ENCODE measurements around the gene KIF26B.

DNA sequence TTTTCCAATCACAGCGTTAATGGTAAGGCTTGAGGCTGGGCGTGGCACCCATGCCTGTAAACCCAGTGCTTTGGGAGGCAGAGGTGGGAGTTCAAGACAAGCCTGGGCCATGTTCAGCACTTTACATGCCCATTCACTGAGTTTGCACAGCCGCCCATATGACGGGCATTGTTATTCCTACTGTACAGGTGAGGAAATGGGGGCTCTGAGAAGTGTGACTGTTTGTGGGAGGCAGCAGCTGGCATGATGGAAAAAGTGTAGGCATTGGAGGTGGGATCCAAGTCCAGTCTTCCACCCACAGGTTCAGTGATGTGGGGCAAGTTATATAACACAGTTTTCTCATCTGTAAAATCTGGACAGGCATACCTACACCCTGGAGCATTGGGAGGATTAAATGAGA is 445.9 kb downstream of the KIF26B start:
- TF ChIP-seq, protein P1, sequence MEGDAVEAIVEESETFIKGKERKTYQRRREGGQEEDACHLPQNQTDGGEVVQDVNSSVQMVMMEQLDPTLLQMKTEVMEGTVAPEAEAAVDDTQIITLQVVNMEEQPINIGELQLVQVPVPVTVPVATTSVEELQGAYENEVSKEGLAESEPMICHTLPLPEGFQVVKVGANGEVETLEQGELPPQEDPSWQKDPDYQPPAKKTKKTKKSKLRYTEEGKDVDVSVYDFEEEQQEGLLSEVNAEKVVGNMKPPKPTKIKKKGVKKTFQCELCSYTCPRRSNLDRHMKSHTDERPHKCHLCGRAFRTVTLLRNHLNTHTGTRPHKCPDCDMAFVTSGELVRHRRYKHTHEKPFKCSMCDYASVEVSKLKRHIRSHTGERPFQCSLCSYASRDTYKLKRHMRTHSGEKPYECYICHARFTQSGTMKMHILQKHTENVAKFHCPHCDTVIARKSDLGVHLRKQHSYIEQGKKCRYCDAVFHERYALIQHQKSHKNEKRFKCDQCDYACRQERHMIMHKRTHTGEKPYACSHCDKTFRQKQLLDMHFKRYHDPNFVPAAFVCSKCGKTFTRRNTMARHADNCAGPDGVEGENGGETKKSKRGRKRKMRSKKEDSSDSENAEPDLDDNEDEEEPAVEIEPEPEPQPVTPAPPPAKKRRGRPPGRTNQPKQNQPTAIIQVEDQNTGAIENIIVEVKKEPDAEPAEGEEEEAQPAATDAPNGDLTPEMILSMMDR (IDR thresholded peaks at IDR 0.05; ENCODE audit: poor library complexity, severe bottlenecking): no peak
- no peak for TF ChIP-seq EZH2 (IDR thresholded peaks at IDR 0.05; ENCODE audit: borderline replicate concordance, insufficient read depth, low read length, poor library complexity, severe bottlenecking)
- no peak for TF ChIP-seq POLR2AphosphoS5 (IDR thresholded peaks at IDR 0.05)
- no peak for TF ChIP-seq EP300 (conservative IDR thresholded peaks at IDR 0.05; ENCODE audit: poor library complexity, severe bottlenecking)
- no peak for TF ChIP-seq MXI1 (conservative IDR thresholded peaks at IDR 0.05; ENCODE audit: poor library complexity, severe bottlenecking)
- TF ChIP-seq, protein P2, sequence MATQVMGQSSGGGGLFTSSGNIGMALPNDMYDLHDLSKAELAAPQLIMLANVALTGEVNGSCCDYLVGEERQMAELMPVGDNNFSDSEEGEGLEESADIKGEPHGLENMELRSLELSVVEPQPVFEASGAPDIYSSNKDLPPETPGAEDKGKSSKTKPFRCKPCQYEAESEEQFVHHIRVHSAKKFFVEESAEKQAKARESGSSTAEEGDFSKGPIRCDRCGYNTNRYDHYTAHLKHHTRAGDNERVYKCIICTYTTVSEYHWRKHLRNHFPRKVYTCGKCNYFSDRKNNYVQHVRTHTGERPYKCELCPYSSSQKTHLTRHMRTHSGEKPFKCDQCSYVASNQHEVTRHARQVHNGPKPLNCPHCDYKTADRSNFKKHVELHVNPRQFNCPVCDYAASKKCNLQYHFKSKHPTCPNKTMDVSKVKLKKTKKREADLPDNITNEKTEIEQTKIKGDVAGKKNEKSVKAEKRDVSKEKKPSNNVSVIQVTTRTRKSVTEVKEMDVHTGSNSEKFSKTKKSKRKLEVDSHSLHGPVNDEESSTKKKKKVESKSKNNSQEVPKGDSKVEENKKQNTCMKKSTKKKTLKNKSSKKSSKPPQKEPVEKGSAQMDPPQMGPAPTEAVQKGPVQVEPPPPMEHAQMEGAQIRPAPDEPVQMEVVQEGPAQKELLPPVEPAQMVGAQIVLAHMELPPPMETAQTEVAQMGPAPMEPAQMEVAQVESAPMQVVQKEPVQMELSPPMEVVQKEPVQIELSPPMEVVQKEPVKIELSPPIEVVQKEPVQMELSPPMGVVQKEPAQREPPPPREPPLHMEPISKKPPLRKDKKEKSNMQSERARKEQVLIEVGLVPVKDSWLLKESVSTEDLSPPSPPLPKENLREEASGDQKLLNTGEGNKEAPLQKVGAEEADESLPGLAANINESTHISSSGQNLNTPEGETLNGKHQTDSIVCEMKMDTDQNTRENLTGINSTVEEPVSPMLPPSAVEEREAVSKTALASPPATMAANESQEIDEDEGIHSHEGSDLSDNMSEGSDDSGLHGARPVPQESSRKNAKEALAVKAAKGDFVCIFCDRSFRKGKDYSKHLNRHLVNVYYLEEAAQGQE (IDR thresholded peaks at IDR 0.05; ENCODE audit: borderline replicate concordance): no peak

Data from neural cell (in vitro differentiated cells).